Neural progenitor cell (in vitro differentiated cells): Measurements from ENCODE around the gene USP49.

Source experiments
- CTCF ChIP-seq: fragments of 200-600 bp; sonication (generic); IDR thresholded peaks from 2 replicates; pipeline ENCODE4 v1.5.1; 2017; ENCODE audit warnings: antibody characterized with exemption, mild to moderate bottlenecking
- EZH2 ChIP-seq: fragments of 200-600 bp; sonication (generic); IDR thresholded peaks from 2 replicates; pipeline ENCODE4 v1.6.1; 2017; ENCODE audit warnings: antibody characterized with exemption, mild to moderate bottlenecking, moderate library complexity
- EZH2phosphoT487 ChIP-seq: fragments of 200-600 bp; sonication (generic); IDR thresholded peaks from 2 replicates; pipeline ENCODE4 v1.6.1; 2017; ENCODE audit warnings: antibody characterized with exemption

DNA sequence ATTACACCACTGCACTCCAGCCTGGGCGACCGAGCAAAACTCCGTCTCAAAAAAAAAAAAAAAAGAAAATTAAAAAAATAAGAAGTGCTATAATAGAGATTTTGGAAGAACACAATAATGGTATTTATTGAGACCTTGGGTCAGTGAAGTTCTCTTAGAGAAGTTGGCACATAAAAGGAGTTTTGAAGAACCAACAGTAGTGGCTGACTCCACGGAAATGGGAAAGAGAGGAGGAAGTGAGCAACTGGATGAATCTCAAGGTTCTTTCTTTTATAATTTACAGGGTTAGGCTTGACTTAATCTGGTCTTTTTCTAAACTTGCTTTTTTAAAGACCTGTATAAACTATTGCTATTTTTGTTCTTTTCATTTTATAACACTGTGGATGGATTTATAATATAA, 54.8 kb downstream of the USP49 start:
- no peak for TF ChIP-seq CTCF
- TF ChIP-seq EZH2: no peak
- TF ChIP-seq EZH2phosphoT487: no peak
